Measurements from ENCODE around the gene ADCY1.

DNA sequence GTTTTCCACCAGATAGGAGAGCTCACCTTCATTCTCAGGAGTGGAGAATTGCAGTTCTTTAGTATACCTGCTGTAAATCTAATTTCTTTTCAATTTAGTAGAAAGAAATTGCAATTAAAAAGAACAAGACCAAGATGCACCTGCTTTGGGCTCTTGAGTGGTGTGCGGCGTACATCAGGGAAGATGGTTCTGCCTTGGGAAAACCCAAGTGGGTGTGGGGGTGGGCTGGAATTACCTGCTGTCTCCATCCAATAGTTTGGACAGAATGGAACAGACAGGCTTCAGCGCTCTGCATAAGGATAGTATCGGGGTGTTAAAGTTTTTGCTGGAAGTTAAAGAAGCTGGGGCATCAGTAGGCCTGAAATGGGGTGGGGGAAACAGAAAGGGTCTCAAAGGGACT is 7.2 kb upstream of the ADCY1 start:
- TF ChIP-seq SUZ12 (IDR thresholded peaks at IDR 0.05; ENCODE audit: extremely low read depth, insufficient read depth, insufficient read length) (no peak), ZNF274 (IDR thresholded peaks at IDR 0.05; ENCODE audit: low read depth, low read length) (no peak)

All from NT2/D1 (cell line).